HepG2 (cell line): ENCODE results near the gene CDH23. TPM values are rescaled to one million over a fixed set of nuclear protein-coding genes. Genes with fewer than 3 reads are reported as not detected.
A peak's percentile ranks its signal among the peaks of the same experiment; 100 is the strongest.

ENCODE experiments used
- ATAC-seq: fragments of 200-7000 bp; cut with Tn5 transposase; 3 replicates; pipeline ENCODE4 v1.9.1; 2020; ENCODE audit warnings: mild to moderate bottlenecking, moderate library complexity
- Bru-seq: library from RNA; stranded (reverse); fragments of 400-500 nt; gene quantifications from one replicate; lab custom pipeline; 2021; lab: Mats Ljungman, UMichigan
- BruChase-seq, 2 experiments: library from RNA; stranded (reverse); fragments of 400-500 nt; gene quantifications; one replicate each; lab custom pipeline; 2021; lab: Mats Ljungman, UMichigan
- BruUV-seq: library from RNA; stranded (reverse); fragments of 400-500 nt; replicated peaks from 2 replicates; lab custom pipeline; 2021; lab: Mats Ljungman, UMichigan
- CTCF ChIA-PET: fragments of 300-600 bp; formaldehyde crosslinking; extraction: SDS; loops from one replicate; lab custom pipeline; 2021; ENCODE audit warnings: low total read pairs, inconsistent platforms, low intra/inter-chr PET ratio; lab: Yijun Ruan, JAX
- POLR2A ChIA-PET: fragments of 350-600 bp; sonication (Branson Sonifier 250); formaldehyde crosslinking; loops from one replicate; lab custom pipeline; 2020; ENCODE audit warnings: antibody characterized with exemption, inconsistent platforms; lab: Yijun Ruan, JAX
- DNase-seq: peaks from one replicate; pipeline ENCODE4 v3.0.0-alpha.2; 2015; ENCODE audit warnings: low spot score
- FAIRE-seq: peaks from 3 replicates; lab custom pipeline; 2011; peaks lifted over from hg19 to GRCh38; lab: Jason Lieb, UNC
- H2AFZ ChIP-seq: one replicate; pipeline ENCODE4 v1.6.1; 2011; ENCODE audit warnings: low read length, inconsistent platforms
- H3K27ac ChIP-seq: fragments of 300-600 bp; 3 replicates; pipeline ENCODE4 v1.8.0; 2011; ENCODE audit warnings: mixed run types, mild to moderate bottlenecking, mixed read lengths, low read length, inconsistent platforms; ENCODE audit not compliant: insufficient read depth; ENCODE audit errors: extremely low read length
- H3K27me3 ChIP-seq, 2 experiments: fragments of 200-600 bp in 1 of 2; 2 replicates in 1 of 2; 3 replicates in 1 of 2; pipeline versions ENCODE4 v1.6.0 to v1.8.0; 2011; ENCODE audit warnings: low read length in 2 of 2, mild to moderate bottlenecking in 2 of 2, moderate library complexity in 2 of 2, inconsistent platforms in 1 of 2; ENCODE audit not compliant: insufficient read depth in 2 of 2, control insufficient read depth in 1 of 2
- H3K36me3 ChIP-seq, 2 experiments: fragments of 200-600 bp in 1 of 2; replicated peaks in 1 of 2; 2 replicates in 1 of 2; 3 replicates in 1 of 2; pipeline versions ENCODE4 v1.5.1 to v1.8.0; 2011; ENCODE audit warnings: low read length in 2 of 2, inconsistent platforms in 1 of 2; ENCODE audit not compliant: insufficient read depth in 2 of 2, control insufficient read depth in 1 of 2
- H3K4me1 ChIP-seq: 2 replicates; pipeline ENCODE4 v1.5.1; 2012; ENCODE audit warnings: low read length, inconsistent platforms; ENCODE audit not compliant: insufficient read depth
- H3K4me2 ChIP-seq: 2 replicates; pipeline ENCODE4 v1.6.0; 2011; ENCODE audit warnings: low read depth, low read length, inconsistent platforms
- H3K4me3 ChIP-seq, 3 experiments: fragments of 200-600 bp in 1 of 3; sonication (generic), shearing (Covaris generic) in 1 of 3; replicated peaks in 1 of 3; 2 replicates each; pipeline ENCODE4 v1.5.1; 2011 to 2016; ENCODE audit warnings: low read length in 3 of 3, inconsistent platforms in 2 of 3, low read depth in 2 of 3, mild to moderate bottlenecking in 2 of 3, control low read depth in 1 of 3, mixed read lengths in 1 of 3; ENCODE audit not compliant: insufficient read depth in 1 of 3
- H3K79me2 ChIP-seq: one replicate; pipeline ENCODE4 v1.6.1; 2011; ENCODE audit warnings: low read length, inconsistent platforms; ENCODE audit not compliant: insufficient read depth
- H3K9ac ChIP-seq: 2 replicates; pipeline ENCODE4 v1.6.0; 2011; ENCODE audit warnings: mild to moderate bottlenecking, low read depth, low read length, inconsistent platforms; ENCODE audit not compliant: insufficient read depth
- H3K9me3 ChIP-seq: 2 replicates; pipeline ENCODE4 v1.5.1; 2012; ENCODE audit warnings: mild to moderate bottlenecking, low read length
- H4K20me1 ChIP-seq: 2 replicates; pipeline ENCODE4 v1.6.0; 2011; ENCODE audit warnings: inconsistent platforms, mild to moderate bottlenecking, low read length, moderate library complexity; ENCODE audit not compliant: insufficient read depth
- CEBPG ChIP-seq: IDR thresholded peaks from 2 replicates; pipeline ENCODE4 v1.6.1; 2016
- CENPX ChIP-seq: sonication (generic); formaldehyde crosslinking; IDR thresholded peaks from 2 replicates; pipeline ENCODE4 v1.9.0; 2021; ENCODE audit warnings: mild to moderate bottlenecking, missing genetic modification reagents, moderate library complexity
- JUN ChIP-seq: sonication (generic); formaldehyde crosslinking; IDR thresholded peaks from 2 replicates; pipeline ENCODE4 v1.4.0; 2020; ENCODE audit warnings: mild to moderate bottlenecking, missing genetic modification reagents
- KDM1A ChIP-seq: IDR thresholded peaks from 2 replicates; pipeline ENCODE4 v1.6.1; 2016; ENCODE audit warnings: missing compliant biosample characterization
- MIER3 ChIP-seq: IDR thresholded peaks from 2 replicates; pipeline ENCODE4 v1.6.1; 2016; ENCODE audit warnings: missing compliant biosample characterization, borderline replicate concordance
- PAX8 ChIP-seq: sonication (generic); formaldehyde crosslinking; IDR thresholded peaks from 2 replicates; pipeline ENCODE4 v1.8.0; 2022; ENCODE audit warnings: mild to moderate bottlenecking, missing genetic modification reagents, borderline replicate concordance
- SNAPC2 ChIP-seq: sonication (generic); formaldehyde crosslinking; IDR thresholded peaks from 2 replicates; pipeline ENCODE4 v1.8.1; 2022; ENCODE audit warnings: mild to moderate bottlenecking, missing genetic modification reagents
- ZMYM3 ChIP-seq: sonication (generic); formaldehyde crosslinking; IDR thresholded peaks from 2 replicates; pipeline ENCODE4 v1.5.1; 2020; ENCODE audit warnings: mild to moderate bottlenecking, missing genetic modification reagents
- ZNF143 ChIP-seq: sonication (generic); formaldehyde crosslinking; IDR thresholded peaks from 2 replicates; pipeline ENCODE4 v1.4.0; 2020; ENCODE audit warnings: missing genetic modification reagents
- ZNF570 ChIP-seq: sonication (generic); formaldehyde crosslinking; IDR thresholded peaks from 2 replicates; pipeline ENCODE4 v1.4.0; 2020; ENCODE audit warnings: mild to moderate bottlenecking, missing genetic modification reagents, borderline replicate concordance
- ZNF709 ChIP-seq: sonication (generic); formaldehyde crosslinking; IDR thresholded peaks from 2 replicates; pipeline ENCODE4 v1.5.0; 2020; ENCODE audit warnings: mild to moderate bottlenecking, missing genetic modification reagents
- ZSCAN31 ChIP-seq: sonication (generic); formaldehyde crosslinking; IDR thresholded peaks from 2 replicates; pipeline ENCODE4 v1.5.0; 2020; ENCODE audit warnings: low read depth, mild to moderate bottlenecking, missing genetic modification reagents
- WGBS: methylation state at CpG from one replicate; pipeline ENCODE4 v1.1.6; 2017; ENCODE audit warnings: low lambda C conversion rate; 5-methylcytosine and 5-hydroxymethylcytosine counted together
- in situ Hi-C: cut with HindIII; loops from 2 replicates; pipeline ENCODE4 v1.10.0; 2017; ENCODE audit warnings: low pct_unique_long_range_greater_than_20kb; ENCODE audit not compliant: extremely low pct_ligation_motif_present
- intact Hi-C: fragments of 100-400 bp; cut with micrococcal nuclease; formaldehyde crosslinking; loops from one replicate; pipeline ENCODE4 v1.10.0; 2022; ENCODE audit not compliant: unreplicated experiment
- long read RNA-seq, 2 experiments: library from RNA in 1 of 2; library from polyadenylated mRNA in 1 of 2; stranded (forward) in 1 of 2; unstranded in 1 of 2; transcript quantifications; one replicate each; pipeline ENCODE4 v2.0.0, GENCODE V29; 2019 to 2022
- polyA minus RNA-seq, 3 experiments: library from RNA; depleted of rRNA, polyadenylated mRNA; stranded (reverse); fragments of >200 nt; gene quantifications; 2 replicates each; pipeline ENCODE4 v1.2.3, GENCODE V29; 2011; ENCODE audit warnings: low replicate concordance in 1 of 3
- polyA plus RNA-seq, 8 experiments: library from polyadenylated mRNA; depleted of rRNA in 3 of 8; stranded (reverse) in 7 of 8; unstranded in 1 of 8; fragments of >200 nt; fragmentation: Illumina TruSeq in 4 of 8; extraction: Trizol in 4 of 8; gene quantifications; 2 replicates each; pipeline versions ENCODE4 v1.2.1 to v1.2.3, GENCODE V29; 2011 to 2016; ENCODE audit warnings: low read depth in 4 of 8, missing spikeins in 1 of 8, mixed read lengths in 1 of 8; ENCODE audit not compliant: insufficient read depth in 1 of 8
- total RNA-seq, 5 experiments: library from RNA; depleted of rRNA; stranded (reverse); fragments of >200 nt; fragmentation: Illumina TruSeq; extraction: Trizol; gene quantifications; 2 replicates each; pipeline ENCODE4 v1.2.3, GENCODE V29; 2016; ENCODE audit warnings: low read depth in 1 of 5
- TF ChIP-seq, protein P1 (sequence below): sonication (generic); formaldehyde crosslinking; conservative IDR thresholded peaks from 2 replicates; pipeline ENCODE4 v1.8.0; 2022; ENCODE audit warnings: mild to moderate bottlenecking, moderate library complexity, missing genetic modification reagents
- TF ChIP-seq, protein P2 (sequence below): sonication (generic); formaldehyde crosslinking; IDR thresholded peaks from 2 replicates; pipeline ENCODE4 v1.4.0; 2020; ENCODE audit warnings: missing genetic modification reagents, borderline replicate concordance

The CDH23 gene
- total RNA-seq (2016; rRNA removed; fragmentation: Illumina TruSeq; extraction: Trizol) (not detected in 2 replicates), polyA plus RNA-seq (2011; rRNA removed) (0.13 and 0.48 TPM in 2 replicates), polyA minus RNA-seq (2011; rRNA and poly(A)+ RNA removed; ENCODE audit: low replicate concordance) (0.12 and 0.14 TPM in 2 replicates), Bru-seq, nascent RNA (percentile 3 among the genes with signal in this experiment), BruChase-seq, experiment 1, labeled RNA remaining after a 6-hour chase (percentile 2 among the genes with signal in this experiment), BruChase-seq, experiment 2, labeled RNA remaining after a 2-hour chase (percentile 4 among the genes with signal in this experiment)
- total RNA-seq (2016; cell fraction: cytosol; rRNA removed; fragmentation: Illumina TruSeq; extraction: Trizol; ENCODE audit: low read depth): 0.35 and 0.71 TPM in 2 replicates
- total RNA-seq (2016; cell fraction: insoluble cytoplasmic fraction; rRNA removed; fragmentation: Illumina TruSeq; extraction: Trizol): not detected in 2 replicates
- total RNA-seq (2016; cell fraction: membrane; rRNA removed; fragmentation: Illumina TruSeq; extraction: Trizol): 0.28 TPM in 1 of 2 replicates, not detected in the other
- total RNA-seq (2016; cell fraction: nucleus; rRNA removed; fragmentation: Illumina TruSeq; extraction: Trizol): not detected in 2 replicates
- 0.13 and 0.15 TPM in 2 replicates for polyA plus RNA-seq (2011; cell fraction: cytosol; rRNA removed)
- polyA plus RNA-seq (2011; cell fraction: nucleus; rRNA removed): 0.45 and 0.98 TPM in 2 replicates
- 0.08 and 0.12 TPM in 2 replicates for polyA plus RNA-seq (2012)
- polyA plus RNA-seq (2016; cell fraction: cytosol; fragmentation: Illumina TruSeq; extraction: Trizol; ENCODE audit: low read depth): 0.34 and 0.35 TPM in 2 replicates
- polyA plus RNA-seq (2016; cell fraction: insoluble cytoplasmic fraction; fragmentation: Illumina TruSeq; extraction: Trizol; ENCODE audit: low read depth): not detected in 2 replicates
- not detected in 2 replicates for polyA plus RNA-seq (2016; cell fraction: membrane; fragmentation: Illumina TruSeq; extraction: Trizol; ENCODE audit: low read depth)
- polyA plus RNA-seq (2016; cell fraction: nucleus; fragmentation: Illumina TruSeq; extraction: Trizol; ENCODE audit: insufficient read depth, low read depth): not detected in 2 replicates
- not detected in 2 replicates for polyA minus RNA-seq (2011; cell fraction: cytosol; rRNA and poly(A)+ RNA removed)
- 0.52 and 0.62 TPM in 2 replicates for polyA minus RNA-seq (2011; cell fraction: nucleus; rRNA and poly(A)+ RNA removed)
- long read RNA-seq, experiment 1: 0 reads
- long read RNA-seq, experiment 2, partial matches to known transcripts: 0 of 1 reads
- long read RNA-seq, experiment 2, other reads (novel, unspliced or antisense): 1 of 1 reads

DNA sequence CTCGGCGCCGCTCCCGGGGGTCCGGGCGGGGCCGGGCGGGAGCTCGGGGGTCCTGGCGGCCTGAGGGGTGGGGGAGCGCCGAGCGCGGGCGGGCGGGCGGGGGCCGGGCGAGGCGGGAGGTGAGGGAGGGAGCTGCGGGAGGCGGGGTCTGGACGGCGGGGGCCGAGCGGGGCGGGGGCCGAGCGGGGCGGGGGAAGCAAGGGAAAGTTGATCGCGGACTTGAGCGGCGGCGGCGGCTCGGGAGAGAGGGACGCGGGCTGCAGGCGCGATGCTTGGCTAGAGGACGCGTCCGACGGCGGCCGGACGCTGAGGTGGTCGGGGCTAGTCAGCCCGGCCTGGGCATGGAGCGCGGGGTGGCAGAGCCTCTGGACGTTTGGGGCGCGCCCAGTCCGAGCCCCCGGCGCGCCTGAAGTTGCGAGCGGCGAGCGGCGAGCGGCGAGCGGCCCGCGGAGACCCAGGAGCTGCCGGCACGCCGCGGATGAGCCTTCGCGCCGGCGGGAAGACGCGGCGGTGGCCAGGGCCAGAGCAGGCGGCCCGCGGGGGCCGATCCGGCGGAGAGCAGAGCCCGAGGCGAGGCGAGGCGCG lies at the start of gene CDH23:
Gene CDH23 (plus strand): TSS at position 210 of the 585 bp plus-strand sequence. CDS start 42,912 bp downstream, outside the sequence.
- FAIRE-seq (no peak), DNase-seq (no peak), ATAC-seq (no peak)
- Histone ChIP-seq H3K9ac (no peak within 1 kb of the TSS), H3K9me3 (no peaks in the 10 kb centered on the region), H2AFZ (no peak within 1 kb of the TSS), H3K36me3 (no peaks in the 10 kb centered on the region), H3K4me1 (peaks cover 11% of the 10 kb centered on the region), H3K27me3 (peaks cover 12 to 52% of the 10 kb centered on the region in 2 experiments; a peak in 3 of 5 replicates), H3K4me2 (no peak within 1 kb of the TSS; the same call in 1 of the 2 replicates), H3K27ac (no peak within 1 kb of the TSS), H3K4me3 (no peak within 1 kb of the TSS; a peak in 1 of 6 replicates), H4K20me1 (no peaks in the 10 kb centered on the region), H3K79me2 (no peaks in the 10 kb centered on the region)
- CTCF ChIA-PET: no interaction called here
- in situ Hi-C loops (no loop called here), intact Hi-C loops (no loop called here)
- POLR2A ChIA-PET: no interaction called here
- WGBS: 33% methylated on average over 64 of the region's 91 CpGs
- no TSS peak for BruUV-seq
- no peak for TF ChIP-seq ZMYM3 (CRISPR knock-in tag)
- no peak for TF ChIP-seq SNAPC2 (CRISPR knock-in tag)
- TF ChIP-seq ZNF709 (CRISPR knock-in tag): no peak
- TF ChIP-seq, protein P1, sequence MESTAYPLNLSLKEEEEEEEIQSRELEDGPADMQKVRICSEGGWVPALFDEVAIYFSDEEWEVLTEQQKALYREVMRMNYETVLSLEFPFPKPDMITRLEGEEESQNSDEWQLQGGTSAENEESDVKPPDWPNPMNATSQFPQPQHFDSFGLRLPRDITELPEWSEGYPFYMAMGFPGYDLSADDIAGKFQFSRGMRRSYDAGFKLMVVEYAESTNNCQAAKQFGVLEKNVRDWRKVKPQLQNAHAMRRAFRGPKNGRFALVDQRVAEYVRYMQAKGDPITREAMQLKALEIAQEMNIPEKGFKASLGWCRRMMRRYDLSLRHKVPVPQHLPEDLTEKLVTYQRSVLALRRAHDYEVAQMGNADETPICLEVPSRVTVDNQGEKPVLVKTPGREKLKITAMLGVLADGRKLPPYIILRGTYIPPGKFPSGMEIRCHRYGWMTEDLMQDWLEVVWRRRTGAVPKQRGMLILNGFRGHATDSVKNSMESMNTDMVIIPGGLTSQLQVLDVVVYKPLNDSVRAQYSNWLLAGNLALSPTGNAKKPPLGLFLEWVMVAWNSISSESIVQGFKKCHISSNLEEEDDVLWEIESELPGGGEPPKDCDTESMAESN (CRISPR knock-in tag): no peak
- TF ChIP-seq ZSCAN31 (CRISPR knock-in tag): no peak
- no peak for TF ChIP-seq JUN (CRISPR knock-in tag)
- no peak for TF ChIP-seq CENPX (CRISPR knock-in tag)
- no peak for TF ChIP-seq MIER3 (CRISPR knock-in tag)
- no peak for TF ChIP-seq PAX8 (CRISPR knock-in tag)
- no peak for TF ChIP-seq KDM1A (CRISPR knock-in tag)
- TF ChIP-seq ZNF143 (CRISPR knock-in tag): no peak
- TF ChIP-seq, protein P2, sequence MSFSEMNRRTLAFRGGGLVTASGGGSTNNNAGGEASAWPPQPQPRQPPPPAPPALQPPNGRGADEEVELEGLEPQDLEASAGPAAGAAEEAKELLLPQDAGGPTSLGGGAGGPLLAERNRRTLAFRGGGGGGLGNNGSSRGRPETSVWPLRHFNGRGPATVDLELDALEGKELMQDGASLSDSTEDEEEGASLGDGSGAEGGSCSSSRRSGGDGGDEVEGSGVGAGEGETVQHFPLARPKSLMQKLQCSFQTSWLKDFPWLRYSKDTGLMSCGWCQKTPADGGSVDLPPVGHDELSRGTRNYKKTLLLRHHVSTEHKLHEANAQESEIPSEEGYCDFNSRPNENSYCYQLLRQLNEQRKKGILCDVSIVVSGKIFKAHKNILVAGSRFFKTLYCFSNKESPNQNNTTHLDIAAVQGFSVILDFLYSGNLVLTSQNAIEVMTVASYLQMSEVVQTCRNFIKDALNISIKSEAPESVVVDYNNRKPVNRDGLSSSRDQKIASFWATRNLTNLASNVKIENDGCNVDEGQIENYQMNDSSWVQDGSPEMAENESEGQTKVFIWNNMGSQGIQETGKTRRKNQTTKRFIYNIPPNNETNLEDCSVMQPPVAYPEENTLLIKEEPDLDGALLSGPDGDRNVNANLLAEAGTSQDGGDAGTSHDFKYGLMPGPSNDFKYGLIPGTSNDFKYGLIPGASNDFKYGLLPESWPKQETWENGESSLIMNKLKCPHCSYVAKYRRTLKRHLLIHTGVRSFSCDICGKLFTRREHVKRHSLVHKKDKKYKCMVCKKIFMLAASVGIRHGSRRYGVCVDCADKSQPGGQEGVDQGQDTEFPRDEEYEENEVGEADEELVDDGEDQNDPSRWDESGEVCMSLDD (CRISPR knock-in tag): no peak
- no peak for TF ChIP-seq CEBPG (CRISPR knock-in tag)
- TF ChIP-seq ZNF570 (CRISPR knock-in tag): no peak
